ENCODE results near the gene APOL3.
"Not testable (repeated sequence)": the region's sequence is repeated elsewhere in the genome, so short reads cannot be mapped to it uniquely, and the experiment has no call there.

APOL3 gene

GRCh38 chr22:36123673-36124630 is 36.6 kb downstream of the APOL3 start:
- H3K4me3 ChIP-seq (ENCODE audit: low read length), result peak overlapping the region; percentile 34
- TF ChIP-seq CTCF (conservative IDR thresholded peaks at IDR 0.05; ENCODE audit: low read depth, low read length), result peak; percentile 92
- peak; percentile 69 for DNase-seq (ENCODE audit: low read depth)

- not testable (repeated sequence) for DNase-seq (ENCODE audit: low read depth); H3K4me3 ChIP-seq (ENCODE audit: low read length)
Observed at GRCh38 chr22:36120621-36121351, 39.8 kb downstream of the APOL3 start.

GRCh38 chr22:36117053-36117554 is 43.5 kb downstream of the APOL3 start:
- no peak overlapping the region for H3K4me3 ChIP-seq (ENCODE audit: low read length)
- DNase-seq (ENCODE audit: low read depth), result no peak
- no peak for TF ChIP-seq CTCF (conservative IDR thresholded peaks at IDR 0.05; ENCODE audit: low read depth, low read length)

- H3K4me3 ChIP-seq (ENCODE audit: low read length), result no peak overlapping the region
- no peak for DNase-seq (ENCODE audit: low read depth)
- no peak for TF ChIP-seq CTCF (conservative IDR thresholded peaks at IDR 0.05; ENCODE audit: low read depth, low read length)
Observed at GRCh38 chr22:36116127-36116526, 44.4 kb downstream of the APOL3 start.

- no peak overlapping the region for H3K4me3 ChIP-seq (ENCODE audit: low read length)
- TF ChIP-seq CTCF (conservative IDR thresholded peaks at IDR 0.05; ENCODE audit: low read depth, low read length), result no peak
- DNase-seq (ENCODE audit: low read depth), result no peak
Observed at GRCh38 chr22:36113121-36113520, 47.4 kb downstream of the APOL3 start.

GRCh38 chr22:36111316-36111715 is 49.2 kb downstream of the APOL3 start:
- DNase-seq (ENCODE audit: low read depth), result no peak
- H3K4me3 ChIP-seq (ENCODE audit: low read length), result no peak overlapping the region
- TF ChIP-seq CTCF (conservative IDR thresholded peaks at IDR 0.05; ENCODE audit: low read depth, low read length), result no peak

GRCh38 chr22:36110306-36110881 is 50.2 kb downstream of the APOL3 start:
- DNase-seq (ENCODE audit: low read depth), result no peak
- no peak overlapping the region for H3K4me3 ChIP-seq (ENCODE audit: low read length)
- TF ChIP-seq CTCF (conservative IDR thresholded peaks at IDR 0.05; ENCODE audit: low read depth, low read length), result no peak

Measured in retinal pigment epithelial cell (primary cell).